Upper lobe of right lung (tissue), 1 donor: ENCODE results near the gene B3GAT3. TPM values are rescaled to one million over a fixed set of nuclear protein-coding genes. Genes with fewer than 3 reads are reported as not detected.
A peak's percentile ranks its signal among the peaks of the same experiment; 100 is the strongest.

Source experiments
- ATAC-seq: fragments of 200-7000 bp; cut with Tn5 transposase; one replicate; pipeline ENCODE4 v1.9.1; 2020; ENCODE audit warnings: mild to moderate bottlenecking, moderate library complexity
- DNase-seq: peaks from one replicate; pipeline ENCODE4 v3.0.0-alpha.2; 2020
- H3K27ac ChIP-seq: fragments of 200-600 bp; one replicate; pipeline ENCODE4 v1.8.0; 2022
- H3K27me3 ChIP-seq: fragments of 200-600 bp; one replicate; pipeline ENCODE4 v1.8.0; 2022; ENCODE audit warnings: mild to moderate bottlenecking
- H3K36me3 ChIP-seq: fragments of 200-600 bp; one replicate; pipeline ENCODE4 v1.8.0; 2022
- H3K4me1 ChIP-seq: fragments of 200-600 bp; one replicate; pipeline ENCODE4 v1.8.0; 2022
- H3K4me3 ChIP-seq: fragments of 200-600 bp; one replicate; pipeline ENCODE4 v1.8.0; 2022; ENCODE audit warnings: mild to moderate bottlenecking
- H3K9me3 ChIP-seq: fragments of 200-600 bp; one replicate; pipeline ENCODE4 v1.8.0; 2022
- CTCF ChIP-seq: fragments of 200-600 bp; IDR thresholded peaks from one replicate; pipeline ENCODE4 v1.8.0; 2022; ENCODE audit warnings: antibody characterized with exemption
- intact Hi-C: fragments of 100-400 bp; cut with DNase I; formaldehyde crosslinking; loops from one replicate; pipeline ENCODE4 v1.11.0; 2022
- total RNA-seq: library from RNA; stranded (reverse); fragmentation: NEBNext Ultra II Directional; extraction: Animal tissue kit (Norgen Biotek cat#: 25700); gene quantifications from one replicate; pipeline ENCODE4 v1.2.1, GENCODE V29; 2021
- donor health status: DM: no; HTN: yes; CAD: no; lungs with severe emphysema.

The B3GAT3 gene
- total RNA-seq, 1 donor from 2014 or later, result 40.1 TPM

DNA sequence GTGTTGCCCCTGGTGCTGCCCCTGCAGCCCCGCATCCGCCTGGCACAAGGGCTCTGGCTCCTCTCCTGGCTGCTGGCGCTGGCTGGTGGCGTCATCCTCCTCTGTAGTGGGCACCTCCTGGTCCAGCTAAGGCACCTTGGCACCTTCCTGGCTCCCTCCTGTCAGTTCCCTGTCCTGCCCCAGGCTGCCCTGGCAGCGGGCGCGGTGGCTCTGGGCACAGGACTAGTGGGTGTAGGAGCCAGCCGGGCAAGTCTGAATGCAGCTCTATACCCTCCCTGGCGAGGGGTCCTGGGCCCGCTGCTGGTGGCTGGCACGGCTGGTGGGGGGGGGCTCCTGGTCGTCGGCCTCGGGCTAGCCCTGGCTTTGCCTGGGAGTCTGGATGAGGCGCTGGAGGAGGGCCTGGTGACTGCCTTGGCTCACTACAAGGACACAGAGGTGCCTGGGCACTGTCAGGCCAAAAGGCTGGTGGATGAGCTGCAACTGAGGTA is 8.5 kb downstream of the B3GAT3 start:
- Histone ChIP-seq H3K9me3 (no peaks in the 10 kb centered on the region), H3K27me3 (no peaks in the 10 kb centered on the region), H3K27ac (peak overlapping the region; percentile 93), H3K36me3 (peaks cover 26% of the 10 kb centered on the region), H3K4me1 (peaks cover 23% of the 10 kb centered on the region), H3K4me3 (peak overlapping the region; percentile 84)
- intact Hi-C loops, result no loop called here
- TF ChIP-seq CTCF, result no peak
- no peak for DNase-seq
- ATAC-seq, result no peak

DNA sequence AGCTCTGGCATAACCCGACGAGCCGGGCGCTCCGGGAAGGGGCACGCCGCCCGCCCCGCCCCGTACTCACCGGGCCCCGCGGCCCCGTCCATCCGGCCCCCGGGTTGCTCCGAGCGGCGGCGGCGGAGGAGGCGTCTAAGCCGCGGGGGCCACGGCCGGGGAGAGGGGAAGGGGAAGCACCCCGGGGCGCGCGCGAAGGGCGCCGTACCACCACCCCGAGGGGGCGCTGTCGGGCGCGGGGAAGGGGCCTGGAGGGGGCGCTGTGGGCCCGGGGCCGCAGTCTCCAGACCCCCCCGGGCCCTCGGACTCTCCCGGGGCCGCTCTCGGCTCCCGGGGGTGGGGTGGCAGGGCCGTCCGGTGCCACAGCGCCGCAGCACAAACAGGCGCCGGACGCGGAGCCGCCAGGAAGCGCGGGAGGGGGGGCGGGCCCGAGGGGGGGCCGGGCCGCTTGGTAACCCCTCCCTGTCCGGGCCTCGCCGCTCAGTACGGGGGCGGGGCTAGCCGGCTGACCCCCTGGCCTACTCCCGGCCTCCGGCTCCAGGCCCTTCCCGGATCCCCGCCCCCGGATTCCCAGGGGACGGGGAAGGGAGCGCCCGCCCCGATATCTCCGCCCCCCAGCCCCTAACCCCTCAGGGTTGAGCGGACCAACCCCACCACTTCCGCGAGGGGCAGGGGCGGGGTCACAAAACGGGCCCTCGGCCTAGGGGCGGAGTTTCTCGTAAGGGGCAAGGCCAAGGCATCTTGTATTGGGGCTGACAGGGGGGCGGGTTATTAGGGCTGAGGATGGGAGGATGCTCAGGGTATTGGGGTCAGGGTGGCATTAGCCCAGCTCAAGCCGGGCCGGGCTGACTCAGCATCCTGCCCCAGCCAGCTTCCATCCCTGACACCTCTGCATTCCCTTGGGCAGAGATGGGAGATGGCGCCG is 9.2 kb downstream of the B3GAT3 start, which contains the start of the genes EML3 and ROM1:
Gene EML3 (minus strand): TSS at position 410 of the 925 bp plus-strand sequence. CDS start 318 bp downstream, at position 92.
Gene ROM1 (plus strand): TSS at position 892 of the 925 bp plus-strand sequence. CDS start 25 bp downstream, at position 917.
- DNase-seq, result peak; percentile 95
- Histone ChIP-seq H3K4me3 (peak within 1 kb of the TSS; percentile 84), H3K9me3 (no peaks in the 10 kb centered on the region), H3K36me3 (peaks cover 29% of the 10 kb centered on the region), H3K27me3 (no peaks in the 10 kb centered on the region), H3K4me1 (peaks cover 23% of the 10 kb centered on the region), H3K27ac (peak within 1 kb of the TSS; percentile 93)
- intact Hi-C loops, result no loop called here
- peak; percentile 88 for ATAC-seq
- peak; percentile 82 for TF ChIP-seq CTCF

GRCh38 chr11:62611705-62612365 is 10.0 kb downstream of the B3GAT3 start:
- Histone ChIP-seq H3K4me1 (peaks cover 23% of the 10 kb centered on the region), H3K4me3 (peak overlapping the region; percentile 84), H3K27me3 (no peaks in the 10 kb centered on the region), H3K9me3 (no peaks in the 10 kb centered on the region), H3K36me3 (peaks cover 32% of the 10 kb centered on the region), H3K27ac (peak overlapping the region; percentile 93)
- intact Hi-C loops, result no loop called here
- TF ChIP-seq CTCF, result peak; percentile 4
- peak; percentile 24 for ATAC-seq
- peak; percentile 81 for DNase-seq

GRCh38 chr11:62610814-62611704 is 10.7 kb downstream of the B3GAT3 start:
- H3K4me3 ChIP-seq, result peak overlapping the region; percentile 84
- peaks cover 36% of the 10 kb centered on the region for H3K36me3 ChIP-seq
- ATAC-seq, result no peak
- TF ChIP-seq CTCF, result no peak
- H3K27me3 ChIP-seq, result no peaks in the 10 kb centered on the region
- H3K9me3 ChIP-seq, result no peaks in the 10 kb centered on the region
- no peak for DNase-seq
- intact Hi-C loops, result no loop called here
- peak overlapping the region; percentile 93 for H3K27ac ChIP-seq
- peaks cover 23% of the 10 kb centered on the region for H3K4me1 ChIP-seq

- no peak overlapping the region for H3K4me3 ChIP-seq
- H3K27me3 ChIP-seq, result no peaks in the 10 kb centered on the region
- DNase-seq, result no peak
- H3K9me3 ChIP-seq, result no peaks in the 10 kb centered on the region
- H3K36me3 ChIP-seq, result peaks cover 38% of the 10 kb centered on the region
- ATAC-seq, result no peak
- TF ChIP-seq CTCF, result no peak
- intact Hi-C loops, result no loop called here
- peak overlapping the region; percentile 93 for H3K27ac ChIP-seq
- peaks cover 23% of the 10 kb centered on the region for H3K4me1 ChIP-seq
Observed at GRCh38 chr11:62610403-62610802, 11.4 kb downstream of the B3GAT3 start.
